Nephron progenitor cell (in vitro differentiated cells): ENCODE data around the gene SENP8.
"Not testable (repeated sequence)": the region's sequence is repeated elsewhere in the genome, so short reads cannot be mapped to it uniquely, and the experiment has no call there.

Source experiments
- DNase-seq: peaks from one replicate; pipeline ENCODE4 v3.0.0; 2021
- H3K27ac Mint-ChIP-seq: 2 replicates; pipeline ENCODE4 v1.8.0; 2021; ENCODE audit warnings: mild to moderate bottlenecking, moderate library complexity, mixed read lengths
- H3K27me3 Mint-ChIP-seq: 2 replicates; pipeline ENCODE4 v1.8.0; 2021; ENCODE audit warnings: mild to moderate bottlenecking, low read depth, mixed read lengths; ENCODE audit not compliant: poor library complexity
- H3K36me3 Mint-ChIP-seq: 2 replicates; pipeline ENCODE4 v1.8.0; 2021; ENCODE audit warnings: low read depth, mixed read lengths
- H3K4me1 Mint-ChIP-seq: 2 replicates; pipeline ENCODE4 v1.8.0; 2021; ENCODE audit warnings: mixed read lengths
- H3K4me3 Mint-ChIP-seq: 2 replicates; pipeline ENCODE4 v1.8.0; 2021; ENCODE audit warnings: mild to moderate bottlenecking, moderate library complexity, mixed read lengths
- H3K9me3 Mint-ChIP-seq: 2 replicates; pipeline ENCODE4 v1.8.0; 2021; ENCODE audit warnings: mild to moderate bottlenecking, moderate library complexity, mixed read lengths
- TF ChIP-seq, protein P1 (sequence below): fragments of 200-600 bp; sonication (generic); IDR thresholded peaks from 2 replicates; pipeline ENCODE4 v1.5.0; 2021; ENCODE audit warnings: antibody characterized with exemption

The SENP8 gene

DNA sequence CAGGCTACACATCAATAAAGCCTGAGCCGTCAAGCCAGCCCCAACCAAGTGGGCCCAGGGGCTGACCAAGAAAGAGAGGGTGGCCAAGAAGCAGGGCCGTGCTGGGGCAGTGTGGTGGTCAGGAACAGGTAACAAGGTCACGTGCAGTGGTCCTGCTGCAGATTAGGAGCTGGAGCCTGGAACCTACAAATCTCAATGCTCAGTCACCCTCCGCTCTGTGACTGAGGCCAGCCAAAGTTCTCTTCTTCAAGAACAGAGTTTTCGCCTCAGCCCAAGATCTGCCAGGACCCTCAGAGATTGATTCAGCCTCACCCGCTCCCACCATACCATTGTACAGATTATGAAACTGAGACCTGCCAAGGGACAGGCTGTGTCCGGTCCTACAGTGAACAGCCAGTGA is 52.5 kb downstream of the SENP8 start:
- no peaks in the 10 kb centered on the region for H3K9me3 Mint-ChIP-seq
- TF ChIP-seq, protein P1, sequence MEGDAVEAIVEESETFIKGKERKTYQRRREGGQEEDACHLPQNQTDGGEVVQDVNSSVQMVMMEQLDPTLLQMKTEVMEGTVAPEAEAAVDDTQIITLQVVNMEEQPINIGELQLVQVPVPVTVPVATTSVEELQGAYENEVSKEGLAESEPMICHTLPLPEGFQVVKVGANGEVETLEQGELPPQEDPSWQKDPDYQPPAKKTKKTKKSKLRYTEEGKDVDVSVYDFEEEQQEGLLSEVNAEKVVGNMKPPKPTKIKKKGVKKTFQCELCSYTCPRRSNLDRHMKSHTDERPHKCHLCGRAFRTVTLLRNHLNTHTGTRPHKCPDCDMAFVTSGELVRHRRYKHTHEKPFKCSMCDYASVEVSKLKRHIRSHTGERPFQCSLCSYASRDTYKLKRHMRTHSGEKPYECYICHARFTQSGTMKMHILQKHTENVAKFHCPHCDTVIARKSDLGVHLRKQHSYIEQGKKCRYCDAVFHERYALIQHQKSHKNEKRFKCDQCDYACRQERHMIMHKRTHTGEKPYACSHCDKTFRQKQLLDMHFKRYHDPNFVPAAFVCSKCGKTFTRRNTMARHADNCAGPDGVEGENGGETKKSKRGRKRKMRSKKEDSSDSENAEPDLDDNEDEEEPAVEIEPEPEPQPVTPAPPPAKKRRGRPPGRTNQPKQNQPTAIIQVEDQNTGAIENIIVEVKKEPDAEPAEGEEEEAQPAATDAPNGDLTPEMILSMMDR: no peak
- no peak for DNase-seq
- H3K4me1 Mint-ChIP-seq: peaks cover 48% of the 10 kb centered on the region
- H3K27me3 Mint-ChIP-seq: peaks cover 20% of the 10 kb centered on the region
- H3K27ac Mint-ChIP-seq: no peak overlapping the region
- H3K36me3 Mint-ChIP-seq: no peaks in the 10 kb centered on the region
- no peak overlapping the region for H3K4me3 Mint-ChIP-seq

DNA sequence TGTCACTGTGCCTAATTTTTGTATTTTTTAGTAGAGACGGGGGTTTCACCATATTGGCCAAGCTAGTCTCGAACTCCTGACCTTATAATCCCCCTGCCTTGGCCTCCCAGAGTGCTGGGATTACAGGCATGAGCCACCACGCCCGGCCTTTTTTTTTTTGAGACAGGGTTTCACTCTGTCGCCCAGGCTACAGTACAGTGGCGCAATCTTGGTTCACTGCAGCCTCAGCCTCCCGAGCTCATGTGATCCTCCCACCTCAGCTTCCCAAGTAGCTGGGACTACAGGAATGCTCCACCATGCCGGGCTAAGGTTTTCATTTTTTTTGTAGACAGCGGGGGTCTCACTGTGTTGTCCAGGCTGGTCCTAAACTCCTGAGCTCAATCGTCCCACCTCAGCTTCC is 53.8 kb downstream of the SENP8 start:
- H3K27me3 Mint-ChIP-seq: peaks cover 15% of the 10 kb centered on the region

DNA sequence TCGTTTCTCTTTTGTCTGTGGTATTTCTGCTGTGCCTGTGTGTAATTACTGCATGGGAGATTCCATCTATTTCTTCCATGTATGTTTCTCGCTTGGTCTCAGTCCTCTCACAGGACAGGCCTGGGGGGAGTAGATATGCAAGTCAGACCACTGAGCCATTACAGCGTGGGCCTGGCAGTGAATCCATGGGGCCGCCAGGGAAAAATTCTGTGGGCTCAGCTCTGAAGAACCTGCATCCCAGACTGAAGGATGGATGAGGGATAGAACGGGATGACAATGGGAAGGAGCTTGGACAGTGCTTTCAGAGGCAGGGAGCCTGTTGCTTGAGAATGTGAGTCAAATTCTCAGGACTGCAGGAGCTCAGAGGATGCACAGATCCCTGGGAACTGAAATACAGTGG is 54.6 kb downstream of the SENP8 start:
- TF ChIP-seq, protein P1: no peak
- no peak overlapping the region for H3K4me3 Mint-ChIP-seq
- H3K4me1 Mint-ChIP-seq: peaks cover 64% of the 10 kb centered on the region
- no peaks in the 10 kb centered on the region for H3K9me3 Mint-ChIP-seq
- no peak for DNase-seq
- no peak overlapping the region for H3K27ac Mint-ChIP-seq
- H3K36me3 Mint-ChIP-seq: no peaks in the 10 kb centered on the region
- peaks cover 14% of the 10 kb centered on the region for H3K27me3 Mint-ChIP-seq

More for the DNA sequence above, 53.8 kb downstream of the SENP8 start:
- peaks cover 58% of the 10 kb centered on the region for H3K4me1 Mint-ChIP-seq
- not testable (repeated sequence) for H3K4me3 Mint-ChIP-seq, H3K9me3 Mint-ChIP-seq, DNase-seq, H3K27ac Mint-ChIP-seq, H3K36me3 Mint-ChIP-seq

DNA sequence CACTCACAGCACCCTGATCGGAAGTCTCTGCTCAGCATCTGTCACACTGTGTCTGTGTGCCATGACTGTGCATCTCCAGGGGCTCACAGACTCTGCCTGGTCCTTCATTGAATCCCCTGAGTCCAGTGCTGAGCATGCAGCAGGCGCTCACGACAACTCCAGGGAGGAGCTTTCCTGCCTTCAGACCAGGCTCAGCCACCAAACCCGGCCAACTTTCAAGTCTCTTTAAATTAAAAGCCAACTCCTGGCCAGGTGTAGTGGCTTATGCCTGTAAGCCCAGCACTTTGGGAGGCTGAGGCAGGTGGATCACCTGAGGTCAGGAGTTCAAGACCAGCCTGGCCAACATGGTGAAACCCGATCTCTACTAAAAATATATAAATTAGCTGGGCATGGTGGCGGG is 55.2 kb downstream of the SENP8 start:
- H3K4me1 Mint-ChIP-seq: peaks cover 58% of the 10 kb centered on the region
- no peak for DNase-seq
- peaks cover 11% of the 10 kb centered on the region for H3K27me3 Mint-ChIP-seq
- no peak overlapping the region for H3K27ac Mint-ChIP-seq
- TF ChIP-seq, protein P1: no peak
- H3K9me3 Mint-ChIP-seq: no peaks in the 10 kb centered on the region
- H3K4me3 Mint-ChIP-seq: no peak overlapping the region
- H3K36me3 Mint-ChIP-seq: no peaks in the 10 kb centered on the region

DNA sequence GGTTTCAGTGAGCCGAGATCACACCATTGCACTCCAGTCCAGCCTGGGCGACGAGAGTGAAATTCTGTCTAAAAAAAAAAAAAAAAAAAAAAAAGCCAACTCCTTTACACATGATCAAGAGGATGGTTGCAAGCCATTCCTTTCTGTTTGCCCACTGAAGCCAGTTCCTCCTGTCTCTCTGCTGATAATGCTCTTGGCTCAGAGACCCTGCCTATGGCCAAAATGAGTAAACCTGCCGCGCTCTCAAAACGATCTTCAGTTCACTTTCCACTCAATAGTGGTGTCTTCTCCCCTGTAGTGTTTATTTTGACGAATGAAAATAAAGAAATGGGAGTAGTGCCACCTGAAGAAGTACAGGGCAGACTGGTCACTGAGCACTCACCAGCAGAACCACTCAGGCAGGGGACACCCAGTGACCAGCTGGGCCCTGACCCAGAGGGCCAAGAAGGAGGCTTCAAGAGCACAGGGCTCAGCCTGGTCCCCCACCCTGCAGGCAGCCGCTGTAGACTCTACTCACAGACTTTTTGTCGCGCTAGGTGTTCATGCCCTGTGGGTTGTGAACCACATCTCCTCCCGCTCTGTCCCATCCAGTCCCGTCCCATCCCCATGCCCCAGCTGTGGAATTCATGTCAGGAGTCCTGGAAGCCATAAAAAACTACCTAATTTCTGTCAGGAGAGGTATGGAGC is 55.8 kb downstream of the SENP8 start:
- TF ChIP-seq, protein P1: no peak
- H3K4me1 Mint-ChIP-seq: peaks cover 56% of the 10 kb centered on the region
- peaks cover 11% of the 10 kb centered on the region for H3K27me3 Mint-ChIP-seq
- no peaks in the 10 kb centered on the region for H3K36me3 Mint-ChIP-seq
- no peak for DNase-seq
- no peak overlapping the region for H3K4me3 Mint-ChIP-seq
- H3K9me3 Mint-ChIP-seq: no peaks in the 10 kb centered on the region
- H3K27ac Mint-ChIP-seq: no peak overlapping the region

DNA sequence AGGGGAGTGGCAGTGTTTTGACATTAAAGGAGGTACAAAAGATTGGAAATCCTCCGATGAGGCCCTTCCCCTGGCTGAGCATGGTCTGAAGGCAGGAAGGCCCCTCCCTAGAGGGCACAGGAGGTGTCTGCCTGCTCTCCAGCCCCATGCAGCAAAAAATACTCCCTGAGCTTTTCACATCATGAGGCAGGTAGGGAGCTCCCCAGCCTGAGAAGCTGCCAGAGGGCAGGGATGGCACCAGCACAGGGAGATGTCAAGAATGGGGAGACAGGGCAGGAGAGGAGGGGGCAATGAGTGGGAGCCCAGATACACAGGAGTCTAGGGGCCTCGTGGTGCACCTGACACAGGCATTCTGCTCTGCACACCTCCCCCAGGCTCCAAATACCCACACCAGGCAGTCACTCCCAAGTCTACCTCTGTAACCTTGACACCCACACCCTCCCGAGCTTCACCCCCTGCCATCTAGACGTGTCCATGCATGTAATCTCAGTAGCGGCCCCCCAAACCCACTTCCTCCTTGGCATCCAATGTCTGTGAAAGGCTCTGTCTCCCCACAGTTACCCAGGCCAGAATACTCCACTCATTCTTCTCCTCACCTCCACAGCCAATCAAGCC is 56.5 kb downstream of the SENP8 start:
- TF ChIP-seq, protein P1: no peak
- DNase-seq: no peak
- no peak overlapping the region for H3K4me3 Mint-ChIP-seq
- H3K27ac Mint-ChIP-seq: no peak overlapping the region
- no peaks in the 10 kb centered on the region for H3K9me3 Mint-ChIP-seq
- H3K36me3 Mint-ChIP-seq: no peaks in the 10 kb centered on the region
- peaks cover 11% of the 10 kb centered on the region for H3K27me3 Mint-ChIP-seq
- H3K4me1 Mint-ChIP-seq: peaks cover 56% of the 10 kb centered on the region
